OCI-M2 (cell line): ENCODE measurements around the gene CCDC89.
"Not testable (repeated sequence)": the region's sequence is repeated elsewhere in the genome, so short reads cannot be mapped to it uniquely, and the experiment has no call there.

Experiments used
- DNase-seq: peaks from one replicate; lab custom pipeline; 2025; ENCODE audit not compliant: unreplicated experiment; lab: John Stamatoyannopoulos, UW

The CCDC89 gene

GRCh38 chr11:85654343-85654742 lies 31.7 kb downstream of the CCDC89 start:
- DNase-seq: not testable (repeated sequence)

DNA sequence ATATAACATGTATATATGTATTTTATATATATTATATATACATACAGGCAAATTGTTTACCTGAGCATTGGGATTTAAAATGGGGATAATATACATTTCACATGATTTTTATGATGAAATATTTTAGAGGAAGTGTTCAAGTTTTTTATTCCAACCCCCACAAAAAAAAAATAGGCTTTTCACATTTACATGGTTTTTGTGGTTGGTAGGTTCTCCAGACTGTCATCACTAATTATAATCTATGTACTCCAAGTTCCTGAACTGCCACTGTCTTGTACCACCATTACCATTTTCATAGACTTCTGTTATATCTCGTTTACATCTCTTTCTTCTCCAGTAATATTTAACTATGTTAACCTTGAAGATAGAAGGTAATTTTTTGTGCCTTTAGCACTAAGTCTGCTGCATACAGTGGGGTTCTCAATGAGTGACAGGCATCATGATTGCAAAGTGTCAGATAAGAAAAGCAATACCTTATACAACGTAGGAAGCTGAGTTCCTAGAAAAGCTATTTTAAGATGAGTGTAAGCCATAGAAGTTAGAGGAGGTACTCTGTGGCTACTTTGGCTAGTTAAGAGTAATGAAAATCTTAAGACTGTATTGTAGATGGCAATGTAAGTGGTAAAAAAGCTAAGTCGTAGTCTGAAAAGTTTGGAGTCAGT lies 33.1 kb downstream of the CCDC89 start:
- DNase-seq: no peak

GRCh38 chr11:85651118-85651517 lies 34.9 kb downstream of the CCDC89 start:
- no peak for DNase-seq

GRCh38 chr11:85647604-85648299 lies 38.2 kb downstream of the CCDC89 start, which contains the start of gene TMEM126A:
TSS of gene TMEM126A (plus strand) at chr11:85647967. CDS start at chr11:85650256, 2,289 bp downstream.
- DNase-seq: no peak

- DNase-seq: no peak
Observed at GRCh38 chr11:85647078-85647477, 38.9 kb downstream of the CCDC89 start.

GRCh38 chr11:85643191-85643614 lies 42.8 kb downstream of the CCDC89 start:
- no peak for DNase-seq

GRCh38 chr11:85634747-85635146 lies 51.2 kb downstream of the CCDC89 start:
- no peak for DNase-seq
